ENCODE data around the gene AGAP5. TPM values are rescaled to one million over a fixed set of nuclear protein-coding genes. Genes with fewer than 3 reads are reported as not detected.
"Not testable (repeated sequence)": the region's sequence is repeated elsewhere in the genome, so short reads cannot be mapped to it uniquely, and the experiment has no call there.

The AGAP5 gene
- total and polyA plus RNA-seq, 9 of the 15 experiments (the other 6 are each of a cell fraction or from before 2014, with no cell fraction given): 0.32 to 7.5 (median 5.3) TPM

DNA sequence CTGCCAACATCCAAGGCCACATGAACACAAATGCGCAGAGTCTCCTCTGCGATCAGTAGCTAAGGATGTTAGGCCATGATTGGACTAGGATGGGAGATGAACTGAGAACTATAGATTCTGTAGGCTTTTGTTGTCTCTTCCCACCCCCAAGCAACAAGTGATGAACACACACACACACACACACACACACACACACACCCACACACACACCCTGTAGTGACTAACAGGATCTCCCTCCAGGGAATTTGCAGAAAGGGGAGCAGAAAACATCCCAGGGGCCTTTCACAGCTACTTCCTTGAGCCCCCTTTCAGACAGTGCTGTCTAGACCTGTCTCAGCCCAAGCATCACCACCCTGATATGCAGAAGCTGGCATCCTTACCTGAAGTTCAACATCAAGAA, 8.6 kb upstream of the AGAP5 start:
- H3K79me2 ChIP-seq (ENCODE audit: control insufficient read depth, insufficient read depth, low read length); H3K9me1 ChIP-seq (ENCODE audit: control insufficient read depth, insufficient read depth, low read length); DNase-seq (ENCODE audit: extremely low read depth in 1 of 4, low spot score in 3 of 4); FAIRE-seq; H4K20me1 ChIP-seq (replicated peaks; ENCODE audit: control insufficient read depth, insufficient read depth, low read length); BruUV-seq (replicated peaks); intact Hi-C loops (cut with micrococcal nuclease); H3K27me3 ChIP-seq (ENCODE audit: control insufficient read depth in 2 of 2, insufficient read depth in 2 of 2, low read length in 2 of 2); ATAC-seq; H3K9ac ChIP-seq (ENCODE audit: insufficient read depth in 1 of 2, low read depth in 2 of 2, low read length in 2 of 2); H2AFZ ChIP-seq (ENCODE audit: low read depth, low read length); H3K4me3 ChIP-seq; H3K4me1 ChIP-seq (replicated peaks in 1 of 2; ENCODE audit: control insufficient read depth in 2 of 2, insufficient read depth in 2 of 2, low read length in 2 of 2); CTCF ChIA-PET (ENCODE audit: low intra/inter-chr PET ratio); H3K27ac ChIP-seq (ENCODE audit: extremely low read depth, low read depth, low read length); H3K4me2 ChIP-seq (ENCODE audit: insufficient read depth, low read length); H3K9me3 ChIP-seq (replicated peaks; ENCODE audit: control insufficient read depth, insufficient read depth, low read depth, low read length); POLR2A ChIA-PET: not testable (repeated sequence)
- WGBS (ENCODE audit: insufficient coverage, low coverage, missing lambda C conversion rate): 93% methylated on average over 2 of the region's 2 CpGs
- H3K36me3 ChIP-seq (ENCODE audit: control insufficient read depth, insufficient read depth, low read length): peaks cover 15% of the 10 kb centered on the region; the same call in 1 of the 3 replicates
- in situ Hi-C loops (cut with MboI): loop anchor here (5.0 kb wide), 1 partner anchor 49 kb away; the partner anchor contains the start of gene SYNPO2L

DNA sequence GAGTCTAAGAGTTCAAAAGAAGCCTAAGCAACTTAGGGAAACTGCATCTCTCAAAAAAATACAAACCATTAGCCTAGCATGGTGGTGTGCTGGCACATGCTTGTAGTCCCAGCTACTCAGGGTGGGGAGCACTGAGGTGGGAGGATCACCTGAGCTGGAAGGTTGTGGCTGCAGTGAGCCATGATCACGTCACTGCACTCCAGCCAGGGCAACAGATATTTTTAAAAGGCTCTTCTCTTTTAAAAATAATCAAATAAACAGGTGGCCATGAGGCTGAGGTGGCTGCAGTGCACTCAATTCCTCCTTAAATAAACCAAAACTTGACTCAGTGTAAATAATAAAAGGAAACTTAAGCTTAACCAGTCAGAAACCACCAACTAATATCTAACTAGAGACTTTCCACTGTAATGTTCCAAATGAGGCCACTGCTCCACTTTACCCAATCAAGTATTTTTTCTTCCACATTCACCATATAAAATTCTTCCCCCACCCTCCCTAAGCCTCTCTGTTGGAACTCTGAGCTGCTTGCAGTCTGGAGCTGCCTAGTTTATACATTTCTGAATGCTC, 7.7 kb upstream of the AGAP5 start:
- intact Hi-C loops (cut with micrococcal nuclease); ATAC-seq; H3K27ac ChIP-seq (ENCODE audit: extremely low read depth, low read depth, low read length); FAIRE-seq; H3K4me3 ChIP-seq; H2AFZ ChIP-seq (ENCODE audit: low read depth, low read length); BruUV-seq (replicated peaks); H3K79me2 ChIP-seq (ENCODE audit: control insufficient read depth, insufficient read depth, low read length); DNase-seq (ENCODE audit: extremely low read depth in 1 of 4, low spot score in 3 of 4); H3K9me1 ChIP-seq (ENCODE audit: control insufficient read depth, insufficient read depth, low read length); H3K4me1 ChIP-seq (replicated peaks in 1 of 2; ENCODE audit: control insufficient read depth in 2 of 2, insufficient read depth in 2 of 2, low read length in 2 of 2); POLR2A ChIA-PET; H3K9me3 ChIP-seq (replicated peaks; ENCODE audit: control insufficient read depth, insufficient read depth, low read depth, low read length); H3K9ac ChIP-seq (ENCODE audit: insufficient read depth in 1 of 2, low read depth in 2 of 2, low read length in 2 of 2); H4K20me1 ChIP-seq (replicated peaks; ENCODE audit: control insufficient read depth, insufficient read depth, low read length); H3K4me2 ChIP-seq (ENCODE audit: insufficient read depth, low read length); H3K27me3 ChIP-seq (ENCODE audit: control insufficient read depth in 2 of 2, insufficient read depth in 2 of 2, low read length in 2 of 2); CTCF ChIA-PET (ENCODE audit: low intra/inter-chr PET ratio): not testable (repeated sequence)
- H3K36me3 ChIP-seq (ENCODE audit: control insufficient read depth, insufficient read depth, low read length): peaks cover 17% of the 10 kb centered on the region; the same call in 1 of the 3 replicates
- in situ Hi-C loops (cut with MboI): loop anchor here (5.0 kb wide), 1 partner anchor 48 kb away; the partner anchor contains the start of gene SYNPO2L
- 63% methylated on average over 1 of the region's 1 CpG for WGBS (ENCODE audit: insufficient coverage, low coverage, missing lambda C conversion rate)
